Measurements from ENCODE around the gene C11orf58.

The C11orf58 gene

GRCh38 chr11:16738193-16738946 is at the start of gene C11orf58:
Gene C11orf58 (plus strand): TSS chr11:16738647. CDS start chr11:16738779, 132 bp downstream.
- peak within 1 kb of the TSS; percentile 92 to 95 for H3K27ac ChIP-seq
- no peak for TF ChIP-seq CTCF (IDR thresholded peaks at IDR 0.05)
- peak within 1 kb of the TSS; percentile 87 for H3K4me3 ChIP-seq
- peak; percentile 98 for DNase-seq (ENCODE audit: low spot score)

GRCh38 chr11:16690086-16690485 is 48.4 kb upstream of the C11orf58 start:
- no peak overlapping the region for H3K4me3 ChIP-seq
- no peak for TF ChIP-seq CTCF (IDR thresholded peaks at IDR 0.05)
- no peak for DNase-seq (ENCODE audit: low spot score)
- H3K27ac ChIP-seq: no peak overlapping the region

GRCh38 chr11:16703795-16704194 is 34.7 kb upstream of the C11orf58 start:
- Histone ChIP-seq H3K4me3 (no peak overlapping the region), H3K27ac (no peak overlapping the region)
- no peak for TF ChIP-seq CTCF (IDR thresholded peaks at IDR 0.05)
- no peak for DNase-seq (ENCODE audit: low spot score)

- no peak overlapping the region for H3K4me3 ChIP-seq
- no peak for TF ChIP-seq CTCF (IDR thresholded peaks at IDR 0.05)
- DNase-seq (ENCODE audit: low spot score): no peak
- no peak overlapping the region for H3K27ac ChIP-seq
These were observed 24.9 kb upstream of the C11orf58 start for GRCh38 chr11:16713594-16713993.

- no peak for DNase-seq (ENCODE audit: low spot score)
- no peak overlapping the region for H3K27ac ChIP-seq
- no peak for TF ChIP-seq CTCF (IDR thresholded peaks at IDR 0.05)
- no peak overlapping the region for H3K4me3 ChIP-seq
These were observed 15.7 kb upstream of the C11orf58 start for GRCh38 chr11:16722581-16723344.

- Histone ChIP-seq H3K4me3 (no peak overlapping the region), H3K27ac (no peak overlapping the region)
- TF ChIP-seq CTCF (IDR thresholded peaks at IDR 0.05): no peak
- DNase-seq (ENCODE audit: low spot score): no peak
These were observed 10.6 kb upstream of the C11orf58 start for GRCh38 chr11:16727806-16728205.

Data from coronary artery (tissue), 2 donors.